Activated CD8-positive, alpha-beta T cell treated with anti-CD3 and anti-CD28 coated beads for 36 hours (primary cell): ENCODE data around the gene ST8SIA2. TPM values are rescaled to one million over a fixed set of nuclear protein-coding genes. Genes with fewer than 3 reads are reported as not detected.

ENCODE experiments used
- ATAC-seq: fragments of 200-7000 bp; cut with Tn5 transposase; one replicate; pipeline ENCODE4 v1.10.0; 2021; ENCODE audit warnings: mild to moderate bottlenecking, moderate library complexity
- CTCF ChIA-PET: fragments of 350-600 bp; sonication (Branson Sonifier 250); formaldehyde crosslinking; loops from one replicate; lab custom pipeline; 2021; ENCODE audit warnings: antibody characterized with exemption; lab: Charles Lee
- POLR2A ChIA-PET: fragments of 350-600 bp; sonication (Branson Sonifier 250); formaldehyde crosslinking; loops from one replicate; lab custom pipeline; 2021; ENCODE audit warnings: antibody characterized with exemption; lab: Charles Lee
- DNase-seq: peaks from one replicate; pipeline ENCODE4 v3.0.0-alpha.2; 2020
- H3K27ac Mint-ChIP-seq: one replicate; pipeline ENCODE4 v1.8.0; 2021; ENCODE audit warnings: mild to moderate bottlenecking, mixed read lengths
- H3K27me3 Mint-ChIP-seq: one replicate; pipeline ENCODE4 v1.8.0; 2021; ENCODE audit warnings: mixed read lengths
- H3K36me3 Mint-ChIP-seq: one replicate; pipeline ENCODE4 v1.8.0; 2021; ENCODE audit warnings: low read depth, mixed read lengths
- H3K4me1 Mint-ChIP-seq: one replicate; pipeline ENCODE4 v1.8.0; 2021; ENCODE audit warnings: low read depth, mixed read lengths
- H3K4me3 Mint-ChIP-seq: one replicate; pipeline ENCODE4 v1.8.0; 2021; ENCODE audit warnings: mild to moderate bottlenecking, moderate library complexity, mixed read lengths
- H3K9me3 Mint-ChIP-seq: one replicate; pipeline ENCODE4 v1.8.0; 2021; ENCODE audit warnings: mixed read lengths
- CTCF ChIP-seq: fragments of 200-600 bp; IDR thresholded peaks from one replicate; pipeline ENCODE4 v1.8.0; 2022; ENCODE audit warnings: antibody characterized with exemption, mild to moderate bottlenecking
- intact Hi-C: fragments of 100-400 bp; cut with micrococcal nuclease; formaldehyde crosslinking; loops from one replicate; pipeline ENCODE4 v1.10.0; 2022
- total RNA-seq, 2 experiments: library from RNA; stranded (reverse); gene quantifications; one replicate each; pipeline ENCODE4 v1.2.3, GENCODE V29; 2021

Gene ST8SIA2
- total RNA-seq, 2 experiments from 2014 or later, result not detected

- Mint-ChIP-seq H3K9me3 (no peaks in the 10 kb centered on the region), H3K27me3 (peaks cover 49% of the 10 kb centered on the region), H3K4me3 (no peak overlapping the region), H3K4me1 (peaks cover 4% of the 10 kb centered on the region), H3K36me3 (no peaks in the 10 kb centered on the region), H3K27ac (no peak overlapping the region)
- no peak for ATAC-seq
- TF ChIP-seq CTCF, result no peak
- no peak for DNase-seq
- intact Hi-C loops, result no loop called here
- CTCF ChIA-PET, result no interaction called here
- POLR2A ChIA-PET, result no interaction called here
Observed at GRCh38 chr15:92395098-92395635, 1.5 kb downstream of the ST8SIA2 start.

GRCh38 chr15:92399271-92399950 is 5.7 kb downstream of the ST8SIA2 start:
- ChIA-PET POLR2A (no interaction called here), CTCF (no interaction called here)
- peaks cover 24% of the 10 kb centered on the region for H3K27me3 Mint-ChIP-seq
- no peak overlapping the region for H3K4me3 Mint-ChIP-seq
- intact Hi-C loops, result no loop called here
- ATAC-seq (no peak), DNase-seq (no peak)
- peaks cover 3% of the 10 kb centered on the region for H3K4me1 Mint-ChIP-seq
- no peak for TF ChIP-seq CTCF
- no peaks in the 10 kb centered on the region for H3K36me3 Mint-ChIP-seq
- H3K9me3 Mint-ChIP-seq, result no peaks in the 10 kb centered on the region
- no peak overlapping the region for H3K27ac Mint-ChIP-seq

- Mint-ChIP-seq H3K27me3 (peaks cover 14% of the 10 kb centered on the region), H3K27ac (no peak overlapping the region), H3K36me3 (no peaks in the 10 kb centered on the region), H3K9me3 (no peaks in the 10 kb centered on the region), H3K4me1 (no peaks in the 10 kb centered on the region), H3K4me3 (no peak overlapping the region)
- intact Hi-C loops, result no loop called here
- CTCF ChIA-PET, result no interaction called here
- POLR2A ChIA-PET, result no interaction called here
- ATAC-seq, result no peak
- TF ChIP-seq CTCF, result no peak
- no peak for DNase-seq
Observed at GRCh38 chr15:92400573-92400972, 6.9 kb downstream of the ST8SIA2 start.

- TF ChIP-seq CTCF, result no peak
- Mint-ChIP-seq H3K36me3 (no peaks in the 10 kb centered on the region), H3K9me3 (no peaks in the 10 kb centered on the region), H3K27ac (no peak overlapping the region), H3K4me1 (no peaks in the 10 kb centered on the region), H3K4me3 (no peak overlapping the region), H3K27me3 (peaks cover 8% of the 10 kb centered on the region)
- ChIA-PET CTCF (no interaction called here), POLR2A (no interaction called here)
- intact Hi-C loops, result no loop called here
- ATAC-seq (no peak), DNase-seq (no peak)
Observed at GRCh38 chr15:92400980-92401787, 7.5 kb downstream of the ST8SIA2 start.

GRCh38 chr15:92402751-92403150 is 9.1 kb downstream of the ST8SIA2 start:
- H3K27ac Mint-ChIP-seq, result no peak overlapping the region
- intact Hi-C loops, result no loop called here
- POLR2A ChIA-PET, result no interaction called here

More at GRCh38 chr15:92402751-92403150, 9.1 kb downstream of the ST8SIA2 start:
- no peak overlapping the region for H3K4me3 Mint-ChIP-seq
- DNase-seq (no peak), ATAC-seq (no peak)
- no peaks in the 10 kb centered on the region for H3K36me3 Mint-ChIP-seq
- TF ChIP-seq CTCF, result no peak
- CTCF ChIA-PET, result no interaction called here
- peaks cover 4% of the 10 kb centered on the region for H3K27me3 Mint-ChIP-seq
- no peaks in the 10 kb centered on the region for H3K4me1 Mint-ChIP-seq
- no peaks in the 10 kb centered on the region for H3K9me3 Mint-ChIP-seq
